HepG2 (cell line): ENCODE results near the gene TMEM200B. TPM values are rescaled to one million over a fixed set of nuclear protein-coding genes. Genes with fewer than 3 reads are reported as not detected.

Experiments used
- ATAC-seq: fragments of 200-7000 bp; cut with Tn5 transposase; 3 replicates; pipeline ENCODE4 v1.9.1; 2020; ENCODE audit warnings: mild to moderate bottlenecking, moderate library complexity
- BruUV-seq: library from RNA; stranded (reverse); fragments of 400-500 nt; replicated peaks from 2 replicates; lab custom pipeline; 2021; lab: Mats Ljungman, UMichigan
- CTCF ChIA-PET: fragments of 300-600 bp; formaldehyde crosslinking; extraction: SDS; loops from one replicate; lab custom pipeline; 2021; ENCODE audit warnings: low total read pairs, inconsistent platforms, low intra/inter-chr PET ratio; lab: Yijun Ruan, JAX
- POLR2A ChIA-PET: fragments of 350-600 bp; sonication (Branson Sonifier 250); formaldehyde crosslinking; loops from one replicate; lab custom pipeline; 2020; ENCODE audit warnings: antibody characterized with exemption, inconsistent platforms; lab: Yijun Ruan, JAX
- DNase-seq: peaks from one replicate; pipeline ENCODE4 v3.0.0-alpha.2; 2015; ENCODE audit warnings: low spot score
- FAIRE-seq: peaks from 3 replicates; lab custom pipeline; 2011; peaks lifted over from hg19 to GRCh38; lab: Jason Lieb, UNC
- H2AFZ ChIP-seq: one replicate; pipeline ENCODE4 v1.6.1; 2011; ENCODE audit warnings: low read length, inconsistent platforms
- H3K27ac ChIP-seq: fragments of 300-600 bp; 3 replicates; pipeline ENCODE4 v1.8.0; 2011; ENCODE audit warnings: mixed run types, mild to moderate bottlenecking, mixed read lengths, low read length, inconsistent platforms; ENCODE audit not compliant: insufficient read depth; ENCODE audit errors: extremely low read length
- H3K27me3 ChIP-seq, 2 experiments: fragments of 200-600 bp in 1 of 2; 2 replicates in 1 of 2; 3 replicates in 1 of 2; pipeline versions ENCODE4 v1.6.0 to v1.8.0; 2011; ENCODE audit warnings: low read length in 2 of 2, mild to moderate bottlenecking in 2 of 2, moderate library complexity in 2 of 2, inconsistent platforms in 1 of 2; ENCODE audit not compliant: insufficient read depth in 2 of 2, control insufficient read depth in 1 of 2
- H3K36me3 ChIP-seq, 2 experiments: fragments of 200-600 bp in 1 of 2; replicated peaks in 1 of 2; 2 replicates in 1 of 2; 3 replicates in 1 of 2; pipeline versions ENCODE4 v1.5.1 to v1.8.0; 2011; ENCODE audit warnings: low read length in 2 of 2, inconsistent platforms in 1 of 2; ENCODE audit not compliant: insufficient read depth in 2 of 2, control insufficient read depth in 1 of 2
- H3K4me1 ChIP-seq: 2 replicates; pipeline ENCODE4 v1.5.1; 2012; ENCODE audit warnings: low read length, inconsistent platforms; ENCODE audit not compliant: insufficient read depth
- H3K4me2 ChIP-seq: 2 replicates; pipeline ENCODE4 v1.6.0; 2011; ENCODE audit warnings: low read depth, low read length, inconsistent platforms
- H3K4me3 ChIP-seq, 3 experiments: fragments of 200-600 bp in 1 of 3; sonication (generic), shearing (Covaris generic) in 1 of 3; replicated peaks in 1 of 3; 2 replicates each; pipeline ENCODE4 v1.5.1; 2011 to 2016; ENCODE audit warnings: low read length in 3 of 3, inconsistent platforms in 2 of 3, low read depth in 2 of 3, mild to moderate bottlenecking in 2 of 3, control low read depth in 1 of 3, mixed read lengths in 1 of 3; ENCODE audit not compliant: insufficient read depth in 1 of 3
- H3K79me2 ChIP-seq: one replicate; pipeline ENCODE4 v1.6.1; 2011; ENCODE audit warnings: low read length, inconsistent platforms; ENCODE audit not compliant: insufficient read depth
- H3K9ac ChIP-seq: 2 replicates; pipeline ENCODE4 v1.6.0; 2011; ENCODE audit warnings: mild to moderate bottlenecking, low read depth, low read length, inconsistent platforms; ENCODE audit not compliant: insufficient read depth
- H3K9me3 ChIP-seq: 2 replicates; pipeline ENCODE4 v1.5.1; 2012; ENCODE audit warnings: mild to moderate bottlenecking, low read length
- H4K20me1 ChIP-seq: 2 replicates; pipeline ENCODE4 v1.6.0; 2011; ENCODE audit warnings: inconsistent platforms, mild to moderate bottlenecking, low read length, moderate library complexity; ENCODE audit not compliant: insufficient read depth
- DNMT1 ChIP-seq: sonication (generic); formaldehyde crosslinking; IDR thresholded peaks from 2 replicates; pipeline ENCODE4 v1.5.1; 2020; ENCODE audit warnings: mild to moderate bottlenecking, missing genetic modification reagents
- GLI4 ChIP-seq: sonication (generic); formaldehyde crosslinking; IDR thresholded peaks from 2 replicates; pipeline ENCODE4 v1.5.1; 2020; ENCODE audit warnings: missing genetic modification reagents, mild to moderate bottlenecking, moderate library complexity, borderline replicate concordance
- NR2F1 ChIP-seq, 2 experiments: fragments of 450-650 bp in 1 of 2; formaldehyde crosslinking in 1 of 2; IDR thresholded peaks; 2 replicates each; pipeline versions ENCODE4 v1.5.0 to v1.6.1; 2016 to 2020; ENCODE audit warnings: mild to moderate bottlenecking in 1 of 2, missing compliant biosample characterization in 1 of 2, missing genetic modification reagents in 1 of 2, moderate library complexity in 1 of 2
- SUZ12 ChIP-seq: fragments of 150-350 bp; IDR thresholded peaks from 2 replicates; pipeline ENCODE4 v1.6.1; 2014; ENCODE audit warnings: low read depth, low read length
- ZBTB37 ChIP-seq: sonication (generic); formaldehyde crosslinking; IDR thresholded peaks from 2 replicates; pipeline ENCODE4 v1.4.0; 2020; ENCODE audit warnings: mild to moderate bottlenecking, missing genetic modification reagents
- WGBS: methylation state at CpG from one replicate; pipeline ENCODE4 v1.1.6; 2017; ENCODE audit warnings: low lambda C conversion rate; 5-methylcytosine and 5-hydroxymethylcytosine counted together
- in situ Hi-C: cut with HindIII; loops from 2 replicates; pipeline ENCODE4 v1.10.0; 2017; ENCODE audit warnings: low pct_unique_long_range_greater_than_20kb; ENCODE audit not compliant: extremely low pct_ligation_motif_present
- intact Hi-C: fragments of 100-400 bp; cut with micrococcal nuclease; formaldehyde crosslinking; loops from one replicate; pipeline ENCODE4 v1.10.0; 2022; ENCODE audit not compliant: unreplicated experiment
- polyA plus RNA-seq, 8 experiments: library from polyadenylated mRNA; depleted of rRNA in 3 of 8; stranded (reverse) in 7 of 8; unstranded in 1 of 8; fragments of >200 nt; fragmentation: Illumina TruSeq in 4 of 8; extraction: Trizol in 4 of 8; gene quantifications; 2 replicates each; pipeline versions ENCODE4 v1.2.1 to v1.2.3, GENCODE V29; 2011 to 2016; ENCODE audit warnings: low read depth in 4 of 8, missing spikeins in 1 of 8, mixed read lengths in 1 of 8; ENCODE audit not compliant: insufficient read depth in 1 of 8
- total RNA-seq, 5 experiments: library from RNA; depleted of rRNA; stranded (reverse); fragments of >200 nt; fragmentation: Illumina TruSeq; extraction: Trizol; gene quantifications; 2 replicates each; pipeline ENCODE4 v1.2.3, GENCODE V29; 2016; ENCODE audit warnings: low read depth in 1 of 5
- TF ChIP-seq, protein P1 (sequence below): sonication (generic); formaldehyde crosslinking; IDR thresholded peaks from 2 replicates; pipeline ENCODE4 v1.8.1; 2023; ENCODE audit warnings: missing genetic modification reagents, inconsistent platforms, borderline replicate concordance

TMEM200B gene
- total and polyA plus RNA-seq, 2 of the 13 experiments (the other 11 are each of a cell fraction or from before 2014, with no cell fraction given): 1.1 to 1.4 TPM

- TF ChIP-seq, protein P1, sequence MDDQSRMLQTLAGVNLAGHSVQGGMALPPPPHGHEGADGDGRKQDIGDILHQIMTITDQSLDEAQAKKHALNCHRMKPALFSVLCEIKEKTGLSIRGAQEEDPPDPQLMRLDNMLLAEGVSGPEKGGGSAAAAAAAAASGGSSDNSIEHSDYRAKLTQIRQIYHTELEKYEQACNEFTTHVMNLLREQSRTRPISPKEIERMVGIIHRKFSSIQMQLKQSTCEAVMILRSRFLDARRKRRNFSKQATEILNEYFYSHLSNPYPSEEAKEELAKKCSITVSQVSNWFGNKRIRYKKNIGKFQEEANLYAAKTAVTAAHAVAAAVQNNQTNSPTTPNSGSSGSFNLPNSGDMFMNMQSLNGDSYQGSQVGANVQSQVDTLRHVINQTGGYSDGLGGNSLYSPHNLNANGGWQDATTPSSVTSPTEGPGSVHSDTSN (CRISPR knock-in tag): no peak
- no peak for TF ChIP-seq NR2F1 (CRISPR knock-in tag; IDR thresholded peaks at IDR 0.05)
These were observed 39.5 kb downstream of the TMEM200B start (continued) for GRCh38 chr1:29084196-29084521.

DNA sequence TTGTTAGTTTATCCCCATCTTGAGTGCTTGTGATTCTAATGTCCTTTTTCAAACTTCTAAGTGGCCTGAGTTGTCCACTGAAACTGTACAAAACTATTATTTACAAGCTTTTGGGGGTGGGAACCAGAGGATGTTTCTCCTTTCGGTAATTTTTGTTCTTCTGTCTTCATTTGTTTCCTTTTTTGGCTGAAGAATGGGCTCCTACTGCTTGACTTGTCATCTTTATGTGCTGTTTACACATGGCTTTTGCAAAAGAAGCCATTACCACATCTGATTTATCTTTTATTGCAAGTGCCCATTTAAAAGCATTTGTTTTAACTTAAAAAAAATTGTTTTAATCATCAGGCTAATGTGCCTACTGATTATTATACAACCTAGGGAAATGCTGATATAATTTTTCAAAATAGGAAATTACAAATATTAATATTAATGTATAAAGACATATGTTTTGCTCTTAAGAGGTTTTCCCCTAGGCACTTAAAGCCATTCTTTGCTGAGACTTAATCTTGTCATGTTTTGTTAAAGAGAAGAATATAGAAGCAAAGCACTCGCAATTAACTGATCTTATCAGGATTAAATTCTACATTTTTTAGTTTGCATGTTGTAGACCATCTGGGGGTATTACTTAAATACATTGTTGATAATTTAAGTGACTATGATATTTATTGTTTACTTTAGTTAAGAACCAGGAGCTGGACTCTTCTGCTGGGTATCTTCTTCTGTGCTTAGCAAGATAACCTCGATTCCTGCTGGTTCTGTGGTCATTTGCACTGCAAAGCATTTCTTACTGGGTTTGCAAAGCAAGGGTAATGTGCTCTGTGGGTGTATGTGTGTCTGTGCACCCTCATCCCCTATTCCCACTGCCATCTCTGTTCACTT lies 40.1 kb downstream of the TMEM200B start:
- Histone ChIP-seq H3K27ac (no peak overlapping the region), H3K4me1 (no peaks in the 10 kb centered on the region), H3K79me2 (no peaks in the 10 kb centered on the region), H3K27me3 (no peaks in the 10 kb centered on the region), H3K9me3 (no peaks in the 10 kb centered on the region), H2AFZ (no peak overlapping the region), H3K36me3 (peaks cover 2 to 8% of the 10 kb centered on the region in 2 experiments; a peak in 2 of 5 replicates), H3K4me3 (no peak overlapping the region), H4K20me1 (no peaks in the 10 kb centered on the region), H3K9ac (no peak overlapping the region), H3K4me2 (no peak overlapping the region)
- 93% methylated on average over 3 of the region's 3 CpGs for WGBS
- POLR2A ChIA-PET: no interaction called here
- DNase-seq (no peak), FAIRE-seq (no peak), ATAC-seq (no peak)
- intact Hi-C loops (no loop called here), in situ Hi-C loops (no loop called here)
- CTCF ChIA-PET: no interaction called here
- BruUV-seq: TSS peak; percentile 20
- TF ChIP-seq DNMT1 (CRISPR knock-in tag) (no peak), SUZ12 (no peak), GLI4 (CRISPR knock-in tag) (no peak), ZBTB37 (no peak)
